ENCODE data around the gene MACF1. TPM values are rescaled to one million over a fixed set of nuclear protein-coding genes. Genes with fewer than 3 reads are reported as not detected.
A peak's percentile ranks its signal among the peaks of the same experiment; 100 is the strongest.

MACF1 gene
- total and polyA plus RNA-seq, 4 donors = 23.3 to 216 (median 51.2) TPM

GRCh38 chr1:39507230-39507928 lies 302.9 kb downstream of the MACF1 start:
- H3K27ac ChIP-seq (ENCODE audit: low read depth in 1 of 2, low read length in 2 of 2) = no peak overlapping the region
- H3K4me3 ChIP-seq (ENCODE audit: low read depth in 1 of 3, low read length in 3 of 3) = no peak overlapping the region
- no peak for TF ChIP-seq RXRA (IDR thresholded peaks at IDR 0.05)
- peak in 1 of 2 donors; percentile 15 for TF ChIP-seq RAD21 (IDR thresholded peaks at IDR 0.05)
- no peak for TF ChIP-seq SP1 (IDR thresholded peaks at IDR 0.05)
- TF ChIP-seq, protein P1, sequence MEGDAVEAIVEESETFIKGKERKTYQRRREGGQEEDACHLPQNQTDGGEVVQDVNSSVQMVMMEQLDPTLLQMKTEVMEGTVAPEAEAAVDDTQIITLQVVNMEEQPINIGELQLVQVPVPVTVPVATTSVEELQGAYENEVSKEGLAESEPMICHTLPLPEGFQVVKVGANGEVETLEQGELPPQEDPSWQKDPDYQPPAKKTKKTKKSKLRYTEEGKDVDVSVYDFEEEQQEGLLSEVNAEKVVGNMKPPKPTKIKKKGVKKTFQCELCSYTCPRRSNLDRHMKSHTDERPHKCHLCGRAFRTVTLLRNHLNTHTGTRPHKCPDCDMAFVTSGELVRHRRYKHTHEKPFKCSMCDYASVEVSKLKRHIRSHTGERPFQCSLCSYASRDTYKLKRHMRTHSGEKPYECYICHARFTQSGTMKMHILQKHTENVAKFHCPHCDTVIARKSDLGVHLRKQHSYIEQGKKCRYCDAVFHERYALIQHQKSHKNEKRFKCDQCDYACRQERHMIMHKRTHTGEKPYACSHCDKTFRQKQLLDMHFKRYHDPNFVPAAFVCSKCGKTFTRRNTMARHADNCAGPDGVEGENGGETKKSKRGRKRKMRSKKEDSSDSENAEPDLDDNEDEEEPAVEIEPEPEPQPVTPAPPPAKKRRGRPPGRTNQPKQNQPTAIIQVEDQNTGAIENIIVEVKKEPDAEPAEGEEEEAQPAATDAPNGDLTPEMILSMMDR (IDR thresholded peaks at IDR 0.05; ENCODE audit: low read depth, low read length, missing input control) = peak; percentile 14
- TF ChIP-seq, protein P2, sequence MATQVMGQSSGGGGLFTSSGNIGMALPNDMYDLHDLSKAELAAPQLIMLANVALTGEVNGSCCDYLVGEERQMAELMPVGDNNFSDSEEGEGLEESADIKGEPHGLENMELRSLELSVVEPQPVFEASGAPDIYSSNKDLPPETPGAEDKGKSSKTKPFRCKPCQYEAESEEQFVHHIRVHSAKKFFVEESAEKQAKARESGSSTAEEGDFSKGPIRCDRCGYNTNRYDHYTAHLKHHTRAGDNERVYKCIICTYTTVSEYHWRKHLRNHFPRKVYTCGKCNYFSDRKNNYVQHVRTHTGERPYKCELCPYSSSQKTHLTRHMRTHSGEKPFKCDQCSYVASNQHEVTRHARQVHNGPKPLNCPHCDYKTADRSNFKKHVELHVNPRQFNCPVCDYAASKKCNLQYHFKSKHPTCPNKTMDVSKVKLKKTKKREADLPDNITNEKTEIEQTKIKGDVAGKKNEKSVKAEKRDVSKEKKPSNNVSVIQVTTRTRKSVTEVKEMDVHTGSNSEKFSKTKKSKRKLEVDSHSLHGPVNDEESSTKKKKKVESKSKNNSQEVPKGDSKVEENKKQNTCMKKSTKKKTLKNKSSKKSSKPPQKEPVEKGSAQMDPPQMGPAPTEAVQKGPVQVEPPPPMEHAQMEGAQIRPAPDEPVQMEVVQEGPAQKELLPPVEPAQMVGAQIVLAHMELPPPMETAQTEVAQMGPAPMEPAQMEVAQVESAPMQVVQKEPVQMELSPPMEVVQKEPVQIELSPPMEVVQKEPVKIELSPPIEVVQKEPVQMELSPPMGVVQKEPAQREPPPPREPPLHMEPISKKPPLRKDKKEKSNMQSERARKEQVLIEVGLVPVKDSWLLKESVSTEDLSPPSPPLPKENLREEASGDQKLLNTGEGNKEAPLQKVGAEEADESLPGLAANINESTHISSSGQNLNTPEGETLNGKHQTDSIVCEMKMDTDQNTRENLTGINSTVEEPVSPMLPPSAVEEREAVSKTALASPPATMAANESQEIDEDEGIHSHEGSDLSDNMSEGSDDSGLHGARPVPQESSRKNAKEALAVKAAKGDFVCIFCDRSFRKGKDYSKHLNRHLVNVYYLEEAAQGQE (IDR thresholded peaks at IDR 0.05) = no peak
- TF ChIP-seq JUND (IDR thresholded peaks at IDR 0.05) = no peak
- no peak for TF ChIP-seq HNF4G (IDR thresholded peaks at IDR 0.05)
- WGBS = 88% methylated on average over 14 of the region's 14 CpGs
- no peak for DNase-seq (ENCODE audit: low spot score)
- no peaks in the 10 kb centered on the region for H3K9me3 ChIP-seq (ENCODE audit: control insufficient read depth in 4 of 4, low read length in 3 of 4)
- no peak overlapping the region for H3K9ac ChIP-seq (ENCODE audit: low read depth in 1 of 2, low read length in 2 of 2)
- no peaks in the 10 kb centered on the region for H3K36me3 ChIP-seq (ENCODE audit: control insufficient read depth in 4 of 4, insufficient read depth in 3 of 4, low read depth in 1 of 4, low read length in 3 of 4)
- peaks cover 0 to 7% (median 0%) of the 10 kb centered on the region in 4 donors for H3K4me1 ChIP-seq (ENCODE audit: control insufficient read depth in 4 of 4, insufficient read depth in 4 of 4, low read length in 3 of 4)
- H3K27me3 ChIP-seq (ENCODE audit: control insufficient read depth in 4 of 4, insufficient read depth in 4 of 4, low read length in 3 of 4) = no peaks in the 10 kb centered on the region

DNA sequence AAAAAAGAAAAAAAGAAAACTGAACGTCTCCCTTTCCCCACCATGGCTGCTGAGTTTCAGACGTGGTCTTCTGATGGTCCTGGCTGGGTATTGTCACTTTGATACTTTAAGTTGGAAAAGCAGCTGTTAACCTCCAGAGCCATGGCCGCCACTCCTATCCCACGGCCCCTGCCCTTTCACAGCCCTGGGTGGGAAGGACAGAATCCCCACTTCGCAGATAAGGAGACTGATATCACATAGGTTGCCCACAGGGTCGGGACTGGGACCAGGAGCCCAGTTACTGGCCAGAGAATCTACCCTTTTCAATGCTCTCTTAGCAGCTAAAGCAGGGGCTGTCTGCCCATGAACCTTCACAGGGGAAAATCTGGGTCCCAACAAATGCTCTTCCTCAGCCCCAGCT lies 303.8 kb downstream of the MACF1 start:
- H3K27me3 ChIP-seq (ENCODE audit: control insufficient read depth in 4 of 4, insufficient read depth in 4 of 4, low read length in 3 of 4) = no peaks in the 10 kb centered on the region
- DNase-seq (ENCODE audit: low spot score) = no peak
- H3K27ac ChIP-seq (ENCODE audit: low read depth in 1 of 2, low read length in 2 of 2) = no peak overlapping the region
- H3K36me3 ChIP-seq (ENCODE audit: control insufficient read depth in 4 of 4, insufficient read depth in 3 of 4, low read depth in 1 of 4, low read length in 3 of 4) = no peaks in the 10 kb centered on the region
- H3K9me3 ChIP-seq (ENCODE audit: control insufficient read depth in 4 of 4, low read length in 3 of 4) = no peaks in the 10 kb centered on the region
- peaks cover 0 to 7% (median 0%) of the 10 kb centered on the region in 4 donors for H3K4me1 ChIP-seq (ENCODE audit: control insufficient read depth in 4 of 4, insufficient read depth in 4 of 4, low read length in 3 of 4)
- H3K4me3 ChIP-seq (ENCODE audit: low read depth in 1 of 3, low read length in 3 of 3) = no peak overlapping the region
- no peak overlapping the region for H3K9ac ChIP-seq (ENCODE audit: low read depth in 1 of 2, low read length in 2 of 2)
- WGBS = 91% methylated on average over 6 of the region's 6 CpGs
- TF ChIP-seq HNF4G (IDR thresholded peaks at IDR 0.05) (no peak), SP1 (IDR thresholded peaks at IDR 0.05) (no peak), FOXA2 (IDR thresholded peaks at IDR 0.05) (no peak), HNF4A (conservative IDR thresholded peaks at IDR 0.05) (no peak), TAF1 (conservative IDR thresholded peaks at IDR 0.05) (no peak), RXRA (IDR thresholded peaks at IDR 0.05) (no peak), EGR1 (IDR thresholded peaks at IDR 0.05; ENCODE audit: low read depth in 2 of 2) (no peak), FOXA1 (IDR thresholded peaks at IDR 0.05) (no peak), YY1 (IDR thresholded peaks at IDR 0.05) (no peak), RAD21 (IDR thresholded peaks at IDR 0.05) (no peak), ZBTB33 (IDR thresholded peaks at IDR 0.05) (no peak), JUND (IDR thresholded peaks at IDR 0.05) (no peak), NR2F2 (IDR thresholded peaks at IDR 0.05) (no peak), GABPA (IDR thresholded peaks at IDR 0.05 in 1 of 2, conservative IDR thresholded peaks at IDR 0.05 in 1 of 2) (no peak)
- TF ChIP-seq, protein P3, sequence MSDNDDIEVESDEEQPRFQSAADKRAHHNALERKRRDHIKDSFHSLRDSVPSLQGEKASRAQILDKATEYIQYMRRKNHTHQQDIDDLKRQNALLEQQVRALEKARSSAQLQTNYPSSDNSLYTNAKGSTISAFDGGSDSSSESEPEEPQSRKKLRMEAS (IDR thresholded peaks at IDR 0.05) = no peak
- TF ChIP-seq, protein P2 (IDR thresholded peaks at IDR 0.05) = no peak
- TF ChIP-seq, protein P1 (IDR thresholded peaks at IDR 0.05; ENCODE audit: low read depth, low read length, missing input control) = no peak
